Bronchial epithelial cell (primary cell): Measurements from ENCODE around the gene NDST3. TPM values are rescaled to one million over a fixed set of nuclear protein-coding genes. Genes with fewer than 3 reads are reported as not detected.
"Not testable (repeated sequence)": the region's sequence is repeated elsewhere in the genome, so short reads cannot be mapped to it uniquely, and the experiment has no call there.

Experiments used
- DNase-seq: peaks from one replicate; pipeline ENCODE4 v3.0.0-alpha.2; 2010; ENCODE audit warnings: low read depth
- FAIRE-seq: peaks from 2 replicates; lab custom pipeline; 2011; peaks lifted over from hg19 to GRCh38; lab: Jason Lieb, UNC
- H3K27me3 ChIP-seq: 2 replicates; pipeline ENCODE4 v1.5.1; 2011; ENCODE audit warnings: low read length; ENCODE audit not compliant: control insufficient read depth, insufficient read depth
- H3K36me3 ChIP-seq: 2 replicates; pipeline ENCODE4 v1.5.1; 2011; ENCODE audit warnings: low read length; ENCODE audit not compliant: control insufficient read depth, insufficient read depth
- H3K4me3 ChIP-seq: 2 replicates; pipeline ENCODE4 v1.5.1; 2011; ENCODE audit warnings: mild to moderate bottlenecking, low read depth, low read length, control low read depth
- CTCF ChIP-seq: IDR thresholded peaks from 2 replicates; pipeline ENCODE4 v1.5.1; 2011; ENCODE audit warnings: mild to moderate bottlenecking, moderate library complexity, low read length, control low read depth, inconsistent platforms; ENCODE audit not compliant: insufficient read depth, severe bottlenecking
- total RNA-seq: library from RNA; depleted of rRNA; stranded (reverse); fragments of >200 nt; gene quantifications from 2 replicates; pipeline ENCODE4 v1.2.1, GENCODE V29; 2014

NDST3 gene
- total RNA-seq, 1 donor from 2014 or later: not detected

GRCh38 chr4:118264096-118264495, 229.8 kb downstream of the NDST3 start:
- FAIRE-seq (no peak), DNase-seq (no peak)
- H3K36me3 ChIP-seq: no peaks in the 10 kb centered on the region
- H3K4me3 ChIP-seq: no peak overlapping the region
- no peak for TF ChIP-seq CTCF
- H3K27me3 ChIP-seq: no peaks in the 10 kb centered on the region

GRCh38 chr4:118265312-118266144, 231.2 kb downstream of the NDST3 start:
- Histone ChIP-seq H3K36me3 (no peaks in the 10 kb centered on the region), H3K27me3 (no peaks in the 10 kb centered on the region), H3K4me3 (peak overlapping the region; percentile 48)
- no peak for TF ChIP-seq CTCF
- FAIRE-seq (no peak), DNase-seq (no peak)

GRCh38 chr4:118266145-118266496, 231.8 kb downstream of the NDST3 start:
- H3K4me3 ChIP-seq, H3K36me3 ChIP-seq, FAIRE-seq, H3K27me3 ChIP-seq, DNase-seq: not testable (repeated sequence)

- no peak for TF ChIP-seq CTCF
- Histone ChIP-seq H3K4me3 (no peak overlapping the region), H3K36me3 (no peaks in the 10 kb centered on the region), H3K27me3 (no peaks in the 10 kb centered on the region)
- DNase-seq: no peak
- no peak for FAIRE-seq
Measured at GRCh38 chr4:118268780-118269179, 234.5 kb downstream of the NDST3 start.

GRCh38 chr4:118270492-118270891, 236.2 kb downstream of the NDST3 start:
- Histone ChIP-seq H3K27me3 (no peaks in the 10 kb centered on the region), H3K36me3 (no peaks in the 10 kb centered on the region), H3K4me3 (no peak overlapping the region)
- TF ChIP-seq CTCF: peak; percentile 23
- FAIRE-seq (no peak), DNase-seq (peak; percentile 71)

- DNase-seq: no peak
- no peak for FAIRE-seq
- no peak overlapping the region for H3K4me3 ChIP-seq
- no peaks in the 10 kb centered on the region for H3K36me3 ChIP-seq
- H3K27me3 ChIP-seq: no peaks in the 10 kb centered on the region
- TF ChIP-seq CTCF: no peak
Measured at GRCh38 chr4:118271788-118272187, 237.5 kb downstream of the NDST3 start.
